Forelimb muscle (tissue), 1 donor: ENCODE measurements around the gene PARD3B. TPM values are rescaled to one million over a fixed set of nuclear protein-coding genes. Genes with fewer than 3 reads are reported as not detected.
"Not testable (repeated sequence)": the region's sequence is repeated elsewhere in the genome, so short reads cannot be mapped to it uniquely, and the experiment has no call there.

ENCODE experiments used
- DNase-seq: peaks from one replicate; pipeline ENCODE4 v3.0.0-alpha.2; 2013; ENCODE audit warnings: low read depth
- polyA plus RNA-seq: library from polyadenylated mRNA; unstranded; fragments of 120-200 nt; gene quantifications from one replicate; pipeline ENCODE4 v1.2.1, GENCODE V29; 2013; ENCODE audit not compliant: insufficient read length

Gene PARD3B
- polyA plus RNA-seq, 1 donor = 6.8 TPM

- DNase-seq = no peak
Measured at GRCh38 chr2:204539019-204539385, 6.3 kb upstream of the PARD3B start.

GRCh38 chr2:204541637-204542036 is 3.6 kb upstream of the PARD3B start:
- no peak for DNase-seq

- DNase-seq = no peak
Measured at GRCh38 chr2:204542982-204543608, 2.2 kb upstream of the PARD3B start.

GRCh38 chr2:204545861-204546735 is 823 bp downstream of the PARD3B start:
- no peak for DNase-seq

- no peak for DNase-seq
Measured at GRCh38 chr2:204550751-204551511, 5.7 kb downstream of the PARD3B start.

- DNase-seq = no peak
Measured at GRCh38 chr2:204551512-204551863, 6.2 kb downstream of the PARD3B start.

GRCh38 chr2:204557604-204558003 is 12.3 kb downstream of the PARD3B start:
- DNase-seq = no peak

- not testable (repeated sequence) for DNase-seq
Measured at GRCh38 chr2:204559358-204559757, 14.1 kb downstream of the PARD3B start.

- DNase-seq = no peak
Measured at GRCh38 chr2:204560902-204561301, 15.6 kb downstream of the PARD3B start.

GRCh38 chr2:204561771-204562170 is 16.5 kb downstream of the PARD3B start:
- no peak for DNase-seq

- DNase-seq = no peak
Measured at GRCh38 chr2:204566439-204566838, 21.2 kb downstream of the PARD3B start.

GRCh38 chr2:204570421-204570820 is 25.1 kb downstream of the PARD3B start:
- no peak for DNase-seq

- DNase-seq = no peak
Measured at GRCh38 chr2:204571041-204571440, 25.8 kb downstream of the PARD3B start.

- no peak for DNase-seq
Measured at GRCh38 chr2:204571911-204572310, 26.6 kb downstream of the PARD3B start.

- DNase-seq = no peak
Measured at GRCh38 chr2:204573221-204573620, 27.9 kb downstream of the PARD3B start.

- no peak for DNase-seq
Measured at GRCh38 chr2:204574486-204574885, 29.2 kb downstream of the PARD3B start.

- DNase-seq = no peak
Measured at GRCh38 chr2:204575463-204575862, 30.2 kb downstream of the PARD3B start.

GRCh38 chr2:204576362-204576979 is 31.2 kb downstream of the PARD3B start:
- DNase-seq = no peak

GRCh38 chr2:204578928-204579598 is 33.8 kb downstream of the PARD3B start:
- DNase-seq = no peak

GRCh38 chr2:204581946-204582345 is 36.7 kb downstream of the PARD3B start:
- no peak for DNase-seq

GRCh38 chr2:204583773-204584172 is 38.5 kb downstream of the PARD3B start:
- no peak for DNase-seq

GRCh38 chr2:204585930-204586329 is 40.7 kb downstream of the PARD3B start:
- no peak for DNase-seq
